GM18907 (cell line): ENCODE results near the gene MDN1.

ENCODE experiments used
- ATAC-seq: cut with Tn5 transposase; IDR thresholded peaks from one replicate; pipeline ENCODE4 v1.9.1; 2021; ENCODE audit warnings: mild to moderate bottlenecking, moderate library complexity; ENCODE audit not compliant: unreplicated experiment

The MDN1 gene

GRCh38 chr6:89612121-89612520 lies 207.5 kb downstream of the MDN1 start:
- no peak for ATAC-seq

- ATAC-seq = no peak
Observed at GRCh38 chr6:89611666-89612065, 207.9 kb downstream of the MDN1 start.

- ATAC-seq = peak; percentile 62
Observed at GRCh38 chr6:89610149-89610642, 209.4 kb downstream of the MDN1 start.

- ATAC-seq = no peak
Observed at GRCh38 chr6:89605861-89606260, 213.7 kb downstream of the MDN1 start.

GRCh38 chr6:89604653-89605052 lies 214.9 kb downstream of the MDN1 start:
- ATAC-seq = no peak

- no peak for ATAC-seq
Observed at GRCh38 chr6:89602166-89602565, 217.4 kb downstream of the MDN1 start.

- no peak for ATAC-seq
Observed at GRCh38 chr6:89599727-89600126, 219.9 kb downstream of the MDN1 start.

- ATAC-seq = no peak
Observed at GRCh38 chr6:89597988-89598387, 221.6 kb downstream of the MDN1 start.

- no peak for ATAC-seq
Observed at GRCh38 chr6:89597372-89597771, 222.2 kb downstream of the MDN1 start.

- no peak for ATAC-seq
Observed at GRCh38 chr6:89596484-89596883, 223.1 kb downstream of the MDN1 start.

- peak; percentile 95 for ATAC-seq
Observed at GRCh38 chr6:89596056-89596455, 223.5 kb downstream of the MDN1 start.
